HepG2 (cell line): ENCODE measurements around the gene SOHLH2. TPM values are rescaled to one million over a fixed set of nuclear protein-coding genes. Genes with fewer than 3 reads are reported as not detected.
A peak's percentile ranks its signal among the peaks of the same experiment; 100 is the strongest.

Experiments
- ATAC-seq: fragments of 200-7000 bp; cut with Tn5 transposase; 3 replicates; pipeline ENCODE4 v1.9.1; 2020; ENCODE audit warnings: mild to moderate bottlenecking, moderate library complexity
- BruUV-seq: library from RNA; stranded (reverse); fragments of 400-500 nt; replicated peaks from 2 replicates; lab custom pipeline; 2021; lab: Mats Ljungman, UMichigan
- CTCF ChIA-PET: fragments of 300-600 bp; formaldehyde crosslinking; extraction: SDS; loops from one replicate; lab custom pipeline; 2021; ENCODE audit warnings: low total read pairs, inconsistent platforms, low intra/inter-chr PET ratio; lab: Yijun Ruan, JAX
- POLR2A ChIA-PET: fragments of 350-600 bp; sonication (Branson Sonifier 250); formaldehyde crosslinking; loops from one replicate; lab custom pipeline; 2020; ENCODE audit warnings: antibody characterized with exemption, inconsistent platforms; lab: Yijun Ruan, JAX
- DNase-seq: peaks from one replicate; pipeline ENCODE4 v3.0.0-alpha.2; 2015; ENCODE audit warnings: low spot score
- FAIRE-seq: peaks from 3 replicates; lab custom pipeline; 2011; peaks lifted over from hg19 to GRCh38; lab: Jason Lieb, UNC
- H2AFZ ChIP-seq: one replicate; pipeline ENCODE4 v1.6.1; 2011; ENCODE audit warnings: low read length, inconsistent platforms
- H3K27ac ChIP-seq: fragments of 300-600 bp; 3 replicates; pipeline ENCODE4 v1.8.0; 2011; ENCODE audit warnings: mixed run types, mild to moderate bottlenecking, mixed read lengths, low read length, inconsistent platforms; ENCODE audit not compliant: insufficient read depth; ENCODE audit errors: extremely low read length
- H3K27me3 ChIP-seq, 2 experiments: fragments of 200-600 bp in 1 of 2; 2 replicates in 1 of 2; 3 replicates in 1 of 2; pipeline versions ENCODE4 v1.6.0 to v1.8.0; 2011; ENCODE audit warnings: low read length in 2 of 2, mild to moderate bottlenecking in 2 of 2, moderate library complexity in 2 of 2, inconsistent platforms in 1 of 2; ENCODE audit not compliant: insufficient read depth in 2 of 2, control insufficient read depth in 1 of 2
- H3K36me3 ChIP-seq, 2 experiments: fragments of 200-600 bp in 1 of 2; replicated peaks in 1 of 2; 2 replicates in 1 of 2; 3 replicates in 1 of 2; pipeline versions ENCODE4 v1.5.1 to v1.8.0; 2011; ENCODE audit warnings: low read length in 2 of 2, inconsistent platforms in 1 of 2; ENCODE audit not compliant: insufficient read depth in 2 of 2, control insufficient read depth in 1 of 2
- H3K4me1 ChIP-seq: 2 replicates; pipeline ENCODE4 v1.5.1; 2012; ENCODE audit warnings: low read length, inconsistent platforms; ENCODE audit not compliant: insufficient read depth
- H3K4me2 ChIP-seq: 2 replicates; pipeline ENCODE4 v1.6.0; 2011; ENCODE audit warnings: low read depth, low read length, inconsistent platforms
- H3K4me3 ChIP-seq, 3 experiments: fragments of 200-600 bp in 1 of 3; sonication (generic), shearing (Covaris generic) in 1 of 3; replicated peaks in 1 of 3; 2 replicates each; pipeline ENCODE4 v1.5.1; 2011 to 2016; ENCODE audit warnings: low read length in 3 of 3, inconsistent platforms in 2 of 3, low read depth in 2 of 3, mild to moderate bottlenecking in 2 of 3, control low read depth in 1 of 3, mixed read lengths in 1 of 3; ENCODE audit not compliant: insufficient read depth in 1 of 3
- H3K79me2 ChIP-seq: one replicate; pipeline ENCODE4 v1.6.1; 2011; ENCODE audit warnings: low read length, inconsistent platforms; ENCODE audit not compliant: insufficient read depth
- H3K9ac ChIP-seq: 2 replicates; pipeline ENCODE4 v1.6.0; 2011; ENCODE audit warnings: mild to moderate bottlenecking, low read depth, low read length, inconsistent platforms; ENCODE audit not compliant: insufficient read depth
- H3K9me3 ChIP-seq: 2 replicates; pipeline ENCODE4 v1.5.1; 2012; ENCODE audit warnings: mild to moderate bottlenecking, low read length
- H4K20me1 ChIP-seq: 2 replicates; pipeline ENCODE4 v1.6.0; 2011; ENCODE audit warnings: inconsistent platforms, mild to moderate bottlenecking, low read length, moderate library complexity; ENCODE audit not compliant: insufficient read depth
- ATF6 ChIP-seq: sonication (generic); formaldehyde crosslinking; conservative IDR thresholded peaks from 2 replicates; pipeline ENCODE4 v1.4.0; 2020; ENCODE audit warnings: missing genetic modification reagents
- BRCA1 ChIP-seq: sonication (generic); formaldehyde crosslinking; IDR thresholded peaks from 2 replicates; pipeline ENCODE4 v1.4.0; 2020; ENCODE audit warnings: missing genetic modification reagents
- GABPA ChIP-seq, 2 experiments: IDR thresholded peaks; 2 replicates each; pipeline ENCODE4 v1.6.1; 2011 to 2016; ENCODE audit warnings: low read depth in 2 of 2, low read length in 1 of 2, missing biosample characterization in 1 of 2, missing genetic modification characterization in 1 of 2
- MAFF ChIP-seq: IDR thresholded peaks from 2 replicates; pipeline ENCODE4 v1.6.1; 2011; ENCODE audit warnings: low read depth, low read length, improper control_type of control experiment
- MAFK ChIP-seq, 2 experiments: IDR thresholded peaks in 1 of 2; conservative IDR thresholded peaks in 1 of 2; 2 replicates each; pipeline ENCODE4 v1.6.1; 2011; ENCODE audit warnings: improper control_type of control experiment in 2 of 2, low read length in 2 of 2
- NPAS2 ChIP-seq: sonication (generic); formaldehyde crosslinking; IDR thresholded peaks from 2 replicates; pipeline ENCODE4 v1.8.0; 2022; ENCODE audit warnings: mild to moderate bottlenecking, missing genetic modification reagents, borderline replicate concordance
- ONECUT2 ChIP-seq: sonication (generic); formaldehyde crosslinking; IDR thresholded peaks from 2 replicates; pipeline ENCODE4 v1.4.0; 2020; ENCODE audit warnings: missing genetic modification reagents
- ZFP90 ChIP-seq: sonication (generic); formaldehyde crosslinking; IDR thresholded peaks from 2 replicates; pipeline ENCODE4 v1.8.0; 2022; ENCODE audit warnings: missing genetic modification reagents, mild to moderate bottlenecking, inconsistent platforms, borderline replicate concordance
- ZSCAN22 ChIP-seq: sonication (generic); formaldehyde crosslinking; IDR thresholded peaks from 2 replicates; pipeline ENCODE4 v1.4.0; 2020; ENCODE audit warnings: mild to moderate bottlenecking, missing genetic modification reagents
- WGBS: methylation state at CpG from one replicate; pipeline ENCODE4 v1.1.6; 2017; ENCODE audit warnings: low lambda C conversion rate; 5-methylcytosine and 5-hydroxymethylcytosine counted together
- in situ Hi-C: cut with HindIII; loops from 2 replicates; pipeline ENCODE4 v1.10.0; 2017; ENCODE audit warnings: low pct_unique_long_range_greater_than_20kb; ENCODE audit not compliant: extremely low pct_ligation_motif_present
- intact Hi-C: fragments of 100-400 bp; cut with micrococcal nuclease; formaldehyde crosslinking; loops from one replicate; pipeline ENCODE4 v1.10.0; 2022; ENCODE audit not compliant: unreplicated experiment
- polyA plus RNA-seq, 8 experiments: library from polyadenylated mRNA; depleted of rRNA in 3 of 8; stranded (reverse) in 7 of 8; unstranded in 1 of 8; fragments of >200 nt; fragmentation: Illumina TruSeq in 4 of 8; extraction: Trizol in 4 of 8; gene quantifications; 2 replicates each; pipeline versions ENCODE4 v1.2.1 to v1.2.3, GENCODE V29; 2011 to 2016; ENCODE audit warnings: low read depth in 4 of 8, missing spikeins in 1 of 8, mixed read lengths in 1 of 8; ENCODE audit not compliant: insufficient read depth in 1 of 8
- total RNA-seq, 5 experiments: library from RNA; depleted of rRNA; stranded (reverse); fragments of >200 nt; fragmentation: Illumina TruSeq; extraction: Trizol; gene quantifications; 2 replicates each; pipeline ENCODE4 v1.2.3, GENCODE V29; 2016; ENCODE audit warnings: low read depth in 1 of 5

The SOHLH2 gene
- total and polyA plus RNA-seq, 2 of the 13 experiments (the other 11 are each of a cell fraction or from before 2014, with no cell fraction given), result not detected

- TF ChIP-seq ATF6 (CRISPR knock-in tag), result no peak
- TF ChIP-seq ZFP90 (CRISPR knock-in tag), result no peak
Measured at GRCh38 chr13:36212789-36213188, 1.6 kb downstream of the SOHLH2 start (continued).

GRCh38 chr13:36211567-36211966 is 2.8 kb downstream of the SOHLH2 start:
- Histone ChIP-seq H3K79me2 (no peaks in the 10 kb centered on the region), H2AFZ (no peak overlapping the region), H3K27me3 (peaks cover 0 to 15% of the 10 kb centered on the region in 2 experiments; a peak in 2 of 5 replicates), H3K9me3 (no peaks in the 10 kb centered on the region), H3K9ac (no peak overlapping the region), H3K27ac (no peak overlapping the region), H3K4me1 (no peaks in the 10 kb centered on the region), H3K4me2 (no peak overlapping the region), H3K4me3 (no peak overlapping the region), H3K36me3 (no peaks in the 10 kb centered on the region), H4K20me1 (no peaks in the 10 kb centered on the region)
- POLR2A ChIA-PET, result no interaction called here
- in situ Hi-C loops, result no loop called here
- no peak for FAIRE-seq
- no peak for DNase-seq
- CTCF ChIA-PET, result no interaction called here
- TF ChIP-seq MAFK (conservative IDR thresholded peaks at IDR 0.05 in 1 of 2, IDR thresholded peaks at IDR 0.05 in 1 of 2; ENCODE audit: low read length in 2 of 2), result peak; percentile 83 to 95
- TF ChIP-seq ZSCAN22 (CRISPR knock-in tag), result no peak
- no peak for TF ChIP-seq BRCA1 (CRISPR knock-in tag)
- TF ChIP-seq ONECUT2 (CRISPR knock-in tag), result no peak
- no peak for TF ChIP-seq GABPA (IDR thresholded peaks at IDR 0.05; ENCODE audit: low read depth, low read length)
- no peak for TF ChIP-seq GABPA (CRISPR knock-in tag; IDR thresholded peaks at IDR 0.05; ENCODE audit: low read depth)
- no peak for TF ChIP-seq NPAS2 (CRISPR knock-in tag)
- TF ChIP-seq MAFF, result peak; percentile 93
- intact Hi-C loops, result no loop called here
- BruUV-seq, result no TSS peak
- 2% methylated on average over 4 of the region's 4 CpGs for WGBS
- ATAC-seq, result no peak
